ENCODE measurements around the gene DHX15. TPM values are rescaled to one million over a fixed set of nuclear protein-coding genes. Genes with fewer than 3 reads are reported as not detected.

DHX15 gene
- total RNA-seq, 2 donors from 2014 or later: 138 to 178 TPM

DNA sequence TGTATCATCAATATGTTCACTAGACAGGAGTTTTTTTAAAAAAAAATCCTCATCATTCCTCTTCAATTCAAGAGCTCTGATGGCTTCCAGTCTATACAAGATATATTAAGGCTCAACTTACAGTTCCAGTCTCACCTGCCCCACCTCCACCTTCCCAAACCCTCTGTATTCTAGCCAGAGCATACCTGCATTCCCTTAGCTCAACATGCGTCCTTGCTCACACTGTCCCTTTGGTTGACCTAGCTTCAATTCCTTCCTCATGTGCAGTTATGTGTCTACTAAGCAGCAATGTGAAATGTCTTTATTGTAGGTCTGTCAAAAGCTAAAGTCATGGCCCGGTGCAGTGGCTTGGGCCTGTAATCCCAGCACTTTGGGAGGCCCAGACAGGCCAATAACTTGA lies 10.8 kb downstream of the DHX15 start:
- H3K27me3 Mint-ChIP-seq: no peaks in the 10 kb centered on the region
- peak overlapping the region; percentile 49 for H3K27ac Mint-ChIP-seq
- peaks cover 50% of the 10 kb centered on the region for H3K4me1 Mint-ChIP-seq
- H3K9me3 ChIP-seq (ENCODE audit: control insufficient read depth, low read length, poor library complexity, severe bottlenecking): no peaks in the 10 kb centered on the region
- no peak for DNase-seq
- H3K36me3 Mint-ChIP-seq (ENCODE audit: low read depth): peaks cover 15% of the 10 kb centered on the region
- ATAC-seq: no peak
- peak overlapping the region; percentile 63 for H3K4me3 Mint-ChIP-seq

DNA sequence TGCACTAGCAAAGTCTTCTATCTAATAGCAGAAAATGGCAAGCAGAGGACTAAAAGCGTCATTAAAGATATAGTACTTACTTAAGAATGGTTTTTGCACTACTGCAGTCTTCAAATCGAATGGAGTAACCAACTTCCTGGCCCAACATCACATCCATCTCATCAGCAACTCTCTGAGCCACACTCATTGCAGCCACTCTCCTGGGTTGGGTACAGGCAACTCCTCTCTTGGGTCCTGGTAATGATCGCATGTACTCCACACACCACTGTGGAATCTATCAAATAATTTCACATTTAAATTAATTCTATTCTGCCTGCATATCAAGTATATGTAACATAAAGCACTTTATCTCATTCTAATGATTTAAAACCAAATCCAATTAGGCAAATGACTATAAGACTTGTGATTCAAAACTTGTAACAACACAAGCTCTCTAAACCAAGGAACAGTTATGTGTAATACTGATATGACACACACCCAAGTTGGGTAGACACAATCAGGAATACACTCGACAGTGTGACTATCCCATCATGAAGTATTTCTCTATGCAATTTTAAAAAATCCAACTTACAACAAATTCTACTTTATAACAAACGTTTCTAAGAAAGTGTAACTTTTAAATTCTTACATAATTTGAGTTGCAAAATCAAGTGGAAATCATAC lies 13.6 kb downstream of the DHX15 start:
- no peaks in the 10 kb centered on the region for H3K27me3 Mint-ChIP-seq
- H3K9me3 ChIP-seq (ENCODE audit: control insufficient read depth, low read length, poor library complexity, severe bottlenecking): no peaks in the 10 kb centered on the region
- DNase-seq (no peak), ATAC-seq (peak; percentile 45)
- peaks cover 13% of the 10 kb centered on the region for H3K36me3 Mint-ChIP-seq (ENCODE audit: low read depth)
- peak overlapping the region; percentile 60 for H3K4me3 Mint-ChIP-seq
- H3K4me1 Mint-ChIP-seq: peaks cover 45% of the 10 kb centered on the region
- H3K27ac Mint-ChIP-seq: peak overlapping the region; percentile 65

DNA sequence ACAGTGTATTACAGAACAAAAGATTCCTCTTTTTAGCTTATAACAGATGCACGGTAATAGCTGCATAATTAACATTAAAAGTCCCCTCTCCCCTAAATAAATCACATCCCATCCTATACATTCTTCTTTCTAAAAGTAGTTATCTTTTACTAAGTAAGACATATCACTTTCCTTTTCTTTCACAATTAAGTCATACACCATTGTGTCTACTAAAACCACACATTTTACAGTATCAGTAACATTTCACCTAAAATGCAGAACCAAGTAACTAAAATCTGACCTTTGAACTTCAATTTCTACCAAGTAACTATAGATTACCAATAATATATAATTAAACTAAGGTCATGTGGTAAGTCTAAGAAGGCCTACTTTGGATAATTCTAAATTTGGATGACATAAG lies 14.2 kb downstream of the DHX15 start:
- peak overlapping the region; percentile 60 for H3K4me3 Mint-ChIP-seq
- peaks cover 13% of the 10 kb centered on the region for H3K36me3 Mint-ChIP-seq (ENCODE audit: low read depth)
- DNase-seq: no peak
- no peaks in the 10 kb centered on the region for H3K27me3 Mint-ChIP-seq
- H3K9me3 ChIP-seq (ENCODE audit: control insufficient read depth, low read length, poor library complexity, severe bottlenecking): no peaks in the 10 kb centered on the region
- no peak for ATAC-seq
- H3K27ac Mint-ChIP-seq: peak overlapping the region; percentile 65
- peaks cover 49% of the 10 kb centered on the region for H3K4me1 Mint-ChIP-seq

DNA sequence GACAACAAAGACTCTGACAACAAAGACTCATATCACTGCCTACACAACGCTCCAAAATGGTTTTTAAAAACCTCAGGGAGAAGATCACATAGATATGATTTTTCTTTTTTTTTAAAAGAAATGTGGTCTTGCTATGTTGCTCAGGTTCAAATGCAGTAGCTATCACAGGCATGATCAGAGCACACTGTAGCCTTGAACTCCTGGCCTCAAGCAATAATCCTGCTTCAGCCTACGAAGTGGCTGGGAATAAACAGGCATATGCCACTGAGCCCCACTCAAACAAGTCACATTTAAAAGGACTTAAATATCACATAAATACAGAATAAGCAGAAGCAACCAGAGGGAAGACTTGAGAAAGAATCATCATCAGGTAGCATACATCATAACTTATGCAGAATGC lies 14.7 kb downstream of the DHX15 start:
- Mint-ChIP-seq H3K4me1 (peaks cover 51% of the 10 kb centered on the region), H3K27me3 (no peaks in the 10 kb centered on the region), H3K27ac (peak overlapping the region; percentile 65), H3K4me3 (peak overlapping the region; percentile 60), H3K36me3 (ENCODE audit: low read depth) (peaks cover 13% of the 10 kb centered on the region)
- ATAC-seq: no peak
- no peaks in the 10 kb centered on the region for H3K9me3 ChIP-seq (ENCODE audit: control insufficient read depth, low read length, poor library complexity, severe bottlenecking)
- DNase-seq: no peak

DNA sequence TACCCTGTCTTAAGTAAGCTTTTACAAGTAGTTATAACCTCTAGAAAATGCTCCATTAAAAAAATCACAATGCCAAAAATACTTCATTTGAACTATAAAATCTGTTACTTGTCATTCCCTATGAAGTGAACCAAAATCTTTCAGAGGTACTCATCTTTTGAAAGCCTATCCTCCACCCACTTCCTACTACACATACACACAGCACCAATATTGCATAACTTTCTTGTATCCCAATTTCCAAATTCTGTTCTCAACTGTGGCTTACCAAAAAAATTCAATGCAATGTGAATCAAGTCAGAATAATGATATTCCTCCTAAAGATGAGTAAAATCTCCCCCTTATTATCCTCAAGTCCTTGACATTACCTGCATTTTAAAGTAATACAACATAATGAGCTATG lies 15.9 kb downstream of the DHX15 start:
- peaks cover 50% of the 10 kb centered on the region for H3K4me1 Mint-ChIP-seq
- H3K27ac Mint-ChIP-seq: peak overlapping the region; percentile 2
- peak overlapping the region; percentile 60 for H3K4me3 Mint-ChIP-seq

DNA sequence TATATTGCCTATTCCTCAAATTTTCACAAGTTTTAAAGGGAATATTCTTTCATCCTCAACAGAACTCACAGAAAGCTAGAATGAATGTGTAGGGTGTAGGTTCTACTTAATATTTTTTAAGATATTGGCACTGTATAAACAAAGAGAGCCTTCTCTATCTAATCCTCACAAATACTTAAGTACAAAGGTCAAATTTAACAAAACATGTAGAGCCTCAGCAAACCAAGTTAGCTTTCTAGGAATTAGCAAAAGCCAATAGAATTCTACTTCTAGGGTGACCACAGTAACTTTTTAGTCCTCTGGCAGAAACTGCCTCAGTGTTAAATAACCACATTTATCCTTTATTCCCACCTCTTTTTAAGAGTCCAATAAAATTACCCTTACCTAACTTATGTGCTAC lies 19.3 kb downstream of the DHX15 start:
- DNase-seq (no peak), ATAC-seq (no peak)
- H3K4me3 Mint-ChIP-seq: no peak overlapping the region
- peaks cover 41% of the 10 kb centered on the region for H3K4me1 Mint-ChIP-seq
- peak overlapping the region; percentile 79 for H3K27ac Mint-ChIP-seq
- H3K27me3 Mint-ChIP-seq: no peaks in the 10 kb centered on the region
- H3K9me3 ChIP-seq (ENCODE audit: control insufficient read depth, low read length, poor library complexity, severe bottlenecking): no peaks in the 10 kb centered on the region
- H3K36me3 Mint-ChIP-seq (ENCODE audit: low read depth): peaks cover 4% of the 10 kb centered on the region

More for the DNA sequence above, 15.9 kb downstream of the DHX15 start:
- ATAC-seq (no peak), DNase-seq (no peak)
- Mint-ChIP-seq H3K36me3 (ENCODE audit: low read depth) (peaks cover 10% of the 10 kb centered on the region), H3K27me3 (no peaks in the 10 kb centered on the region)
- H3K9me3 ChIP-seq (ENCODE audit: control insufficient read depth, low read length, poor library complexity, severe bottlenecking): no peaks in the 10 kb centered on the region

DNA sequence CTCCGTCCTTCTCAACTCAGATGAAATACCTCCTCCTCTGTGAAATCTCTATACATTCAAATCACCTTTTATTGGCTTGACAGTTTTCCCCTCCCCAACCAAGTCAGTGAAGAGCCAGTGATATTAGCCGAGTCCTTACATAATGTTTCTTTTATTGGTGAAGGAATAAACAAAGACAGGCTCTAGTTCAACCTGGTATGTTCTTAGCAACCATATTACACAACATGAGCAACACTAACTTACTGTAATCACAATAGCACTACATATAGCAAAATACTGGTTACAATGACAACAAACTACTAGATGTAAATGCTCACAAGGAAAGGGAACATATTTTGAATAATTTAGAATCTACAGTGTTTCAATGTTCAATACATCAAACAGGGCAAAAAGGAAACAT lies 19.9 kb downstream of the DHX15 start:
- DNase-seq (no peak), ATAC-seq (no peak)
- no peaks in the 10 kb centered on the region for H3K9me3 ChIP-seq (ENCODE audit: control insufficient read depth, low read length, poor library complexity, severe bottlenecking)
- H3K36me3 Mint-ChIP-seq (ENCODE audit: low read depth): peaks cover under 1% of the 10 kb centered on the region
- no peak overlapping the region for H3K4me3 Mint-ChIP-seq
- peak overlapping the region; percentile 79 for H3K27ac Mint-ChIP-seq
- peaks cover 40% of the 10 kb centered on the region for H3K4me1 Mint-ChIP-seq
- no peaks in the 10 kb centered on the region for H3K27me3 Mint-ChIP-seq

DNA sequence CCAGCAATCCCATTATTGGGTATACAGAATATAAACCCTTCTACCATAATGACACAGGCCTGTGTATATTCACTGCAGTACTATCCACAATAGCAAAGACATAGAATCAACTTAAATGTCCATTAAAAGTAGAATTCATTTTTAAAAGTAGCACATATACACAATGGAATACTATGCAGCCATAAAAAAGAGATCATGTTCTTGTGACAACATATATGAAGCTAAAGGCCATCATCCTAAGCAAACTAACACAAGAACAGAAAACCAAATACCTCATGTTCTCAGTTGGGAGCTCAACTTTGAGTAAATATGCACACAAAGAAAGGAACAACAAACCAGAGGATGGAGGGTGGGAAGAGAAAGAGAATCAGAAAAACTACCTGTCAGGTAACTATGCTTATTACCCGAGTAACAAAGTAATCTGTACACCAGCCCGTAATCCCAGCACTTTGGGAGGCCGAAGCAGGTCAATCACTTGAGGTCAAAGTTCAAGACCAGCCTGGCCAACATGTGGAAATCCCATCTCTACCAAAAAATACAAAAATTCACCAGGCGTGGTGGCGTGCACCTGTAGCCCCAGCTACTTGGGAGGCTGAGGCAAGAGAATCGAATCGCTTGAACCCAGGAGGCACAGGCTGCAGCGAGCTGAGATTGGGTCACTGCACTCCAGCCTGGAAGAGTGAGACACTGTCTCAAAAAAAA lies 22.8 kb downstream of the DHX15 start:
- H3K27me3 Mint-ChIP-seq: no peaks in the 10 kb centered on the region
- no peak overlapping the region for H3K4me3 Mint-ChIP-seq
- no peaks in the 10 kb centered on the region for H3K9me3 ChIP-seq (ENCODE audit: control insufficient read depth, low read length, poor library complexity, severe bottlenecking)
- H3K36me3 Mint-ChIP-seq (ENCODE audit: low read depth): peaks cover 3% of the 10 kb centered on the region
- H3K4me1 Mint-ChIP-seq: peaks cover 47% of the 10 kb centered on the region
- H3K27ac Mint-ChIP-seq: peak overlapping the region; percentile 32
- no peak for DNase-seq
- ATAC-seq: no peak

DNA sequence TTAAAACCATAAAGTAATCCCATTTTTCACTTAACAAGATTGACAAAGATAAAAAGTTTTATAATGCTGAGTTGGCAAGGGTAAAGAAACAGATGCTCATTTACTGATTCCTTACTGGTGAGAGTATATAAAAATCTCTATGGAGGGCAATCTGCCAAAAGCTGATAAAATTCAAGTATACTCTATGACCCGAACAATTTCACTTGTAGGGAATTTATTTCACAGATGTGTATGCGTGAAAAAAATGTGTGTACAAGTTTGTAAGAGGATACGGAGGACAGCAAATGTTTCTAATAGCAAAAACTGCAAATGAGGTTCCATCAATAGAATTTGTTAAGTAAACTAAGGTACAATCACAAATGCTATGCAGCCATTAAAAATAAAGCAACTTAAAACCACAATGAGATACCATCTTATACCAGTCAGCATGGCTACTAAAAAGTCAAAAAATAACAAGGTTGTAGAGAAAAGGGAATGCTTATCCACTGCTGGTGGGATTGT lies 23.4 kb downstream of the DHX15 start:
- DNase-seq (no peak), ATAC-seq (no peak)
- Mint-ChIP-seq H3K4me3 (no peak overlapping the region), H3K36me3 (ENCODE audit: low read depth) (peaks cover 3% of the 10 kb centered on the region), H3K27me3 (no peaks in the 10 kb centered on the region), H3K4me1 (peaks cover 53% of the 10 kb centered on the region), H3K27ac (peak overlapping the region; percentile 32)
- H3K9me3 ChIP-seq (ENCODE audit: control insufficient read depth, low read length, poor library complexity, severe bottlenecking): no peaks in the 10 kb centered on the region

DNA sequence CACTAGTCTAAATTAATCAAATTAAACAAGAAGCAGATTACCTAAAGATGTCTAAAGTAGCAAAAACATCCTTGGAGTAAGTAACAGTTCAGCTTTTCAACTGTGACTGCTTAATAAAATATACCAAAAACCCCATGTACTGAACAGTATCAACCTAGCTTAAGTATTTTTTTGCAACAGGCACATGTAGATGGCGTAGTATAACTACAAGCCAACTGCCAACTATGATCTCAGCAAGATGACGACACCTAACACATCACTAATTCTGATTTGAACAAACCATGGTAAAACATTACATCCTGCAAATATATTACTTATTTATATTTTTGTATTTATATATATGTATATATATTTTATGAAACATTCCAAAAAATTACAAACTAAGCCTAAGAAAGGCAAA lies 24.5 kb downstream of the DHX15 start:
- H3K4me1 Mint-ChIP-seq: peaks cover 52% of the 10 kb centered on the region
- H3K27me3 Mint-ChIP-seq: no peaks in the 10 kb centered on the region
- H3K9me3 ChIP-seq (ENCODE audit: control insufficient read depth, low read length, poor library complexity, severe bottlenecking): no peaks in the 10 kb centered on the region
- no peak for DNase-seq
- ATAC-seq: no peak
- peak overlapping the region; percentile 32 for H3K27ac Mint-ChIP-seq
- H3K4me3 Mint-ChIP-seq: no peak overlapping the region
- H3K36me3 Mint-ChIP-seq (ENCODE audit: low read depth): peaks cover 3% of the 10 kb centered on the region

DNA sequence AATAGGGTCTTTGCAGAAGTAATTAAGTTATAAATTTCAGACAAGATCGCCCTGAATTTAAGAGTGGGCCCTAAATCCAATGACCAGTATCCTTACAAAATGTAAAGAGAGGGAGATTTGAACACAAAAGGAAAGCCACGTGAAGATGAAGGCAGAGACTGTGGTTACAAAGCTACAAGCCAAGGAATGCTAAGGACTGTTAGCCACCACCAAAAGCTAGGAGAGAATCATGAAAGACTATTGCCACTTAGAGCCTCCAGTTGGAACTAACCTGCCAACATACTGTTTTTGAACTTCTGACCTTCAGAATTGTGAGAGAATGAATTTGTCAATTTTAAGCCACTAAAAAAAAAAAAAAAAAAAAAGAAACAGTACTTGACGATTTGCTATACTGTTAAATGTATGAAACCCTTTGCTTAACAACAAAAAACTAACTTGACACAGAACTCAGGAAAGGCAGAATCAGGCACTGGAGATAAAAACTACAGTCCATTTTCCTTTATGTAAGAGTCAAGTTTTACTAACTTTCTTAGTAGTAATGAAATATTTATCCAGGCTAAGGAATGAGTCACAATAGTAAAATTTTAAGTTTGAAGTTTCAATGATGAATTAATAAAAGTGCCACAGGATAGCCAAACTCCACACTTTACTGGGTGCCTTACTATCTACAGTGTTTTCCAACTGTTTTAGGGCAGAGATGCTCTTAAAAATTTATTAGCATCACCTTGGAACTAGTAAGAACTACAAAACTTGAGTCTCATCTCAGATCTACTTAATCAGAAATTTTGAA lies 25.1 kb downstream of the DHX15 start:
- Mint-ChIP-seq H3K27ac (peak overlapping the region; percentile 21), H3K4me3 (no peak overlapping the region), H3K27me3 (no peaks in the 10 kb centered on the region), H3K36me3 (ENCODE audit: low read depth) (peaks cover 3% of the 10 kb centered on the region), H3K4me1 (peaks cover 49% of the 10 kb centered on the region)
- H3K9me3 ChIP-seq (ENCODE audit: control insufficient read depth, low read length, poor library complexity, severe bottlenecking): no peaks in the 10 kb centered on the region
- ATAC-seq (no peak), DNase-seq (no peak)

DNA sequence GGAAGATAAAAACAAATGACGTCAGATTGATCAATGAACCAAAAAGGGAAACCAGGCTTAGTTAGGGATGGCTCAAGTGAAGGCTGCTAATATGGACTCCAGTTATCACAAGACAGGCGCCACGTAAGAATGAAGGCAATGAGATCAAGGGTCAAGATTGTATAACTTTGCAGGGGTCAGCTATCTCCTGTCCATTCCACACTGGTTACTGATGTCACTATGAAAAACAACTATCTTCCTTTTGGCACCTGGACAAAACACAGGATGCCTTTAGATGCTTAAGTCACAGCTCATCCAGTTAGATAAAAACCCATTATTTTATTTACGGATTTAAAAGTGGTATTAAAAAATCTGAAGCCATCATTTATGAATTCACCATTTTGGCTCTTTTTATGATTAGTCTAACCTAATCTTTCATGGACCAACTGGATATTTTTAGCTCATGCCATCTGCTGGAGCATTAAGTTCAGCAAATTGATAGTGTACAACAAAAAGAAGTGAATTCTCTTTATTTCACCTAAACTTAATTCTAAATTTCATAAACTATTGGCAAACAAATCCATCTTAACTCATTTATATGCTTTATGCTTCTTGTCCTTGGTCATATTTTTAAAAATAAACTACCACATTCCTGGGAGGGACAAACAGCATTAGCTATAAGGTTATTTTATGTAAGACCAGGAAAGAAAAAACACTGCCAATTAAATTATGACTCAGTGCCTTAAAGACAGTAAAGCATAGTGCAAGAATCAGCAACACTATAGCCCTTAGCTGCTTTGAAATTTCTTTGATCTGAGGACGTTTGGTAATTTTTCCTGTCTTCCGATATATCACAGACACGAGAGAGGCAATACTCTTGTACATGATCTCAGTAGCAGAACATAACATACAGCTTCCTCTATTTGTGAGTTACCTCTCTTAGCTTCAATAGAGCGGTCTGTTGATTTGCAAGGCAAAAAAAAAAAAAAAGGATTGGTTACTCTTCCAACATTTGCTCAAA lies 27.0 kb downstream of the DHX15 start:
- Mint-ChIP-seq H3K27me3 (no peaks in the 10 kb centered on the region), H3K4me1 (peaks cover 42% of the 10 kb centered on the region), H3K36me3 (ENCODE audit: low read depth) (peaks cover 3% of the 10 kb centered on the region), H3K27ac (peak overlapping the region; percentile 72), H3K4me3 (no peak overlapping the region)
- ATAC-seq (peak; percentile 32), DNase-seq (no peak)
- no peaks in the 10 kb centered on the region for H3K9me3 ChIP-seq (ENCODE audit: control insufficient read depth, low read length, poor library complexity, severe bottlenecking)
